Right lobe of liver (tissue), 4 donors: ENCODE measurements around the gene FOXB1.

Experiments
- POLR2A ChIP-seq: fragments of 450-650 bp; IDR thresholded peaks from one replicate; pipeline ENCODE4 v1.6.1; 2017; ENCODE audit warnings: antibody characterized with exemption, mild to moderate bottlenecking
- TF ChIP-seq, protein P1 (sequence below), 4 donors: fragments of 200-600 bp in 3 of 4; fragments of 450-650 bp in 1 of 4; IDR thresholded peaks; one replicate each; pipeline versions ENCODE4 v1.5.1 to v1.8.0; 2016 to 2022; ENCODE audit warnings: antibody characterized with exemption in 4 of 4, mild to moderate bottlenecking in 2 of 4
- donor health status: DM: no; HTN: no; CAD: no.
- donor health status: DM: no; HTN: no; CAD: no.
- donor health status: DM: no; HTN: yes; CAD: no.

DNA sequence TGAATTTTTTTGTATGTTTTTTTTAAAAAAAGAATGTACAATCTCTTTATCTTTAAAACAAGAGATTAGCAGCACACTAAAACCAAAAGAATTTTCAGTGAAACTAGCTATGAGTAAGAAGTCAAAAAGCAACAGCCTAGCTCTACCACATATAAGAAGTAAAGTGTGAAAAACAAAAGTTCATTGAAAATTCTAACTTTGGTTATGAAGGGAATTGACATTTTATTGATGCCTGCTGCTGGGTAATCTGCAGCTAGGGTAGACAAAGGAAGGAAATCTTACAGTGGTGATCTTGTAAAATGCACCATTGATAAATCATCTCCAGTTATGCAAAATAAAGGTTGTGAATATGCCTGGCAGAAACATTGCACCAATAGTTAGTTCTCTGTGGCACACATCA is 37.8 kb upstream of the FOXB1 start:
- TF ChIP-seq, protein P1, sequence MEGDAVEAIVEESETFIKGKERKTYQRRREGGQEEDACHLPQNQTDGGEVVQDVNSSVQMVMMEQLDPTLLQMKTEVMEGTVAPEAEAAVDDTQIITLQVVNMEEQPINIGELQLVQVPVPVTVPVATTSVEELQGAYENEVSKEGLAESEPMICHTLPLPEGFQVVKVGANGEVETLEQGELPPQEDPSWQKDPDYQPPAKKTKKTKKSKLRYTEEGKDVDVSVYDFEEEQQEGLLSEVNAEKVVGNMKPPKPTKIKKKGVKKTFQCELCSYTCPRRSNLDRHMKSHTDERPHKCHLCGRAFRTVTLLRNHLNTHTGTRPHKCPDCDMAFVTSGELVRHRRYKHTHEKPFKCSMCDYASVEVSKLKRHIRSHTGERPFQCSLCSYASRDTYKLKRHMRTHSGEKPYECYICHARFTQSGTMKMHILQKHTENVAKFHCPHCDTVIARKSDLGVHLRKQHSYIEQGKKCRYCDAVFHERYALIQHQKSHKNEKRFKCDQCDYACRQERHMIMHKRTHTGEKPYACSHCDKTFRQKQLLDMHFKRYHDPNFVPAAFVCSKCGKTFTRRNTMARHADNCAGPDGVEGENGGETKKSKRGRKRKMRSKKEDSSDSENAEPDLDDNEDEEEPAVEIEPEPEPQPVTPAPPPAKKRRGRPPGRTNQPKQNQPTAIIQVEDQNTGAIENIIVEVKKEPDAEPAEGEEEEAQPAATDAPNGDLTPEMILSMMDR (IDR thresholded peaks at IDR 0.05), result no peak
- TF ChIP-seq POLR2A, result no peak
